ENCODE measurements around the gene MYL4.
A peak's percentile ranks its signal among the peaks of the same experiment; 100 is the strongest.

Gene MYL4

GRCh38 chr17:47240806-47241205, 31.7 kb downstream of the MYL4 start:
- no peak for DNase-seq (ENCODE audit: low read depth)
- no peak for TF ChIP-seq CTCF (conservative IDR thresholded peaks at IDR 0.05; ENCODE audit: low read length)
- no peak overlapping the region for H3K4me3 ChIP-seq (ENCODE audit: low read length)

- H3K4me3 ChIP-seq (ENCODE audit: low read length), result no peak overlapping the region
- no peak for TF ChIP-seq CTCF (conservative IDR thresholded peaks at IDR 0.05; ENCODE audit: low read length)
- no peak for DNase-seq (ENCODE audit: low read depth)
These were observed 33.5 kb downstream of the MYL4 start for GRCh38 chr17:47242648-47243047.

DNA sequence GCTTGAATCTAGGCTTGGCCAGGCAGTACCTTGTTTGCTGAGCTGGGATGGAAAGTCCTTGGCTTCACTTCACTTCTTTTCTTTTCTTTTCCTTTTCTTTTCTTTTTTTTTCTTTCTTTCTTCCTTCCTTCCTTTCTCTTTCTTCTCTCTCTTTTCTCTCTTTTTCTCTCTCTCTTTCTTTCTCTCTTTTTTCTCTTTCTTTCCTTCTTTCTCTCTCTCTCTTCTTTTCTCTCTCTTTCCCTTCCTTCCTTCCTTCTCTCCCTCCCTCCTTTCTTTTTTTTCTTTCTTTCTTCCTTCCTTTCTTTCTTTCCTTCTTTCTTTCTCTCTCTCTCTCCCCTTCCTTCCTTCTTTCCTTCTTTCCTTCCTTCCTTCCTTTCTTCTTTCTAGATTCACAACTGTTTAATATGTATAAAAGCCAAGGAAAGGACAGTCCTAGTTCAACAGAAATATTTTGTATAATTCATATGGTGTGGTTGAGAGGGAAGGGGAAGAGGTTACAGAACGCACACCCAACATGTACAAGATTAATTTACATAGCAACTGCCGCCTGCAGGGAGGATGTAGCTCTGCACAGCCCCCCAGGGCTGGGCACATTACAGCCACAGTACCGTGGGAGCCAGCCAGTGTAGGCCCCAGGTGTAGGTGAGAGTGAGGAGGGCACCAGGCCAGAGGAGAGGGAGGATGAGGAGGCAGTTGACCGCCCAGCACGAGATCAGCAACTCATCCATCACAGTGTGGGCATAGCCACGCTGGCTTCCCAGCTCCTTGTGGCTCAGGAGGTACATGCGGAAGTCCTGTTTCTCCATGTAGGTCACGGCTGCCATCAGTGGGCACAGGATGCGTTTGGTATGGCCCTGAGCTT, 34.8 kb downstream of the MYL4 start:
- TF ChIP-seq CTCF (conservative IDR thresholded peaks at IDR 0.05; ENCODE audit: low read length), result no peak
- no peak overlapping the region for H3K4me3 ChIP-seq (ENCODE audit: low read length)
- no peak for DNase-seq (ENCODE audit: low read depth)

DNA sequence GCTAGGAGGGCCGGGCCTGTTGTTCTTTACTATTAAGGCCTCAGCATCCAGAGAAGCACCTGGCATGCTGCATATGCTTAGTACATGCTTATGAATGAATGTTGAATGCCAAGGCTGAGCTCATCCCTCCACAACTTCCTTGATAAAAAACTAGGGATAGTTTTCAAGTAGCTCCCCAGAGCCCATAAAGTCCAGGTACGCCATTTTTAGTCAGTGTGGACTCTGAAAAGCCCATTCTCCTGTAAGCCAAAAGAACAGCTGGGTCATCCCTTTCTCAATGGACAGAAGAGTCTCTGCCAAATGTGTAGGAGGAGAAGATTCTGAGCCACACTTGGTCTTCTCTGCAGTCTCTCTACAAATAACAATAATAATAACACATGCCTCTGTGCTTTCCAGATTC, 35.5 kb downstream of the MYL4 start:
- TF ChIP-seq CTCF (conservative IDR thresholded peaks at IDR 0.05; ENCODE audit: low read length), result no peak
- no peak for DNase-seq (ENCODE audit: low read depth)
- no peak overlapping the region for H3K4me3 ChIP-seq (ENCODE audit: low read length)

GRCh38 chr17:47246120-47246519, 37.0 kb downstream of the MYL4 start:
- peak; percentile 59 for DNase-seq (ENCODE audit: low read depth)
- H3K4me3 ChIP-seq (ENCODE audit: low read length), result no peak overlapping the region
- TF ChIP-seq CTCF (conservative IDR thresholded peaks at IDR 0.05; ENCODE audit: low read length), result no peak; the same call in 1 of the 2 replicates

DNA sequence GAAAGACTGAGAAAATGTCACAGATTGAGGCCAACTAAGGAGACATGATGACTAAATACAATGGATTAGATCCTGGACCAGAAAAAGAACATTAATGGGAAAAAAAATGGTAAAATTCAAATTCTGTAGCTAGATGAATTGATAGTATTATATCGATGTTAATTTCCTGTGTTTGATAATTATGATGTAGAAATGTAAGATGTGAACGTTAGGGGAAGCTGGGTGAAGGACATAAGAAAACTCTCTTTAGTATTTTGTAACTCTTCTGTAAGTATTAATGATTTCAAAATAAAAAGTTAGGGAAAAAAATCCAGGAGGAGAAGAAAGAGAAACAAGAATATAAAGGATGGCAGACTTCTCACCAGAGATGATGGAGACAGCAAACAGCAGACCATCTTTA, 41.7 kb downstream of the MYL4 start:
- DNase-seq (ENCODE audit: low read depth), result no peak
- H3K4me3 ChIP-seq (ENCODE audit: low read length), result no peak overlapping the region
- TF ChIP-seq CTCF (conservative IDR thresholded peaks at IDR 0.05; ENCODE audit: low read length), result no peak

DNA sequence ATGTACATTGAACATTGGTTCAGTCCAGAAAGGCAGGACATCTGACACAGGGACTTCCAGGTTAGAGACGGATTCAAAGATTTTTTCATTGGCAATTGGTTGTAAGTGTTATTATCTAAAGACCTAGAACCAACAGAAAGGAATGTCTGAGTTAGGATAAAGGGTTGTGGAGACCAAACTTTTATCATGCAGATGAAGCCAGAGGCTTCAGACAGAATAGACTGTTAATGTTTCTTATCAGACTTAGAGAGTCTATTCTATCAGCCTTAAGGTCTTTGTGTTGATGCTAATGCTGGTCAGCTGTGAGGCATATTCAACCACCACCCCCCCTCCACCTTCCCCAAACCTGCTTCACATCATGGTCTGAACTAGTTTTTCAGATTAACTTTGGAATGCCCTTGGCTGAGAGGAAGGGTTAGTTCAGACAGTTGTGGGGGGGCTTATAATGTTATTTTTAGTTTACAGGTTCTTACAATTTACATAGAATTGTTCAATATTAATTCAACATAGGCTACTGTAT, 42.3 kb downstream of the MYL4 start:
- DNase-seq (ENCODE audit: low read depth), result no peak
- H3K4me3 ChIP-seq (ENCODE audit: low read length), result no peak overlapping the region
- no peak for TF ChIP-seq CTCF (conservative IDR thresholded peaks at IDR 0.05; ENCODE audit: low read length)
